Liver (tissue), 9 donors: ENCODE measurements around the gene APOBEC3G. TPM values are rescaled to one million over a fixed set of nuclear protein-coding genes. Genes with fewer than 3 reads are reported as not detected.

Experiments
- DNase-seq: peaks from one replicate; pipeline ENCODE4 v3.0.0-alpha.2; 2017; ENCODE audit warnings: low spot score
- H3K27ac ChIP-seq, 2 donors: one replicate each; pipeline ENCODE4 v1.7.0; 2013; ENCODE audit warnings: inconsistent platforms in 2 of 2, low read length in 2 of 2, control low read depth in 1 of 2, low read depth in 1 of 2, mild to moderate bottlenecking in 1 of 2
- H3K27me3 ChIP-seq, 4 donors: one replicate each; pipeline versions ENCODE4 v1.6.1 to v1.7.0; 2013; ENCODE audit warnings: low read length in 3 of 4, inconsistent platforms in 1 of 4, mild to moderate bottlenecking in 1 of 4, moderate library complexity in 1 of 4; ENCODE audit not compliant: control insufficient read depth in 4 of 4, insufficient read depth in 4 of 4
- H3K36me3 ChIP-seq, 4 donors: one replicate each; pipeline versions ENCODE4 v1.6.1 to v1.7.0; 2013; ENCODE audit warnings: low read length in 3 of 4, mild to moderate bottlenecking in 3 of 4, low read depth in 1 of 4, moderate library complexity in 1 of 4; ENCODE audit not compliant: control insufficient read depth in 4 of 4, insufficient read depth in 3 of 4
- H3K4me1 ChIP-seq, 4 donors: one replicate each; pipeline versions ENCODE4 v1.6.1 to v1.7.0; 2013; ENCODE audit warnings: low read length in 3 of 4, mild to moderate bottlenecking in 3 of 4, moderate library complexity in 1 of 4; ENCODE audit not compliant: control insufficient read depth in 4 of 4, insufficient read depth in 4 of 4
- H3K4me3 ChIP-seq, 3 donors: one replicate each; pipeline versions ENCODE4 v1.6.1 to v1.7.0; 2013; ENCODE audit warnings: low read length in 3 of 3, control low read depth in 1 of 3, low read depth in 1 of 3, mild to moderate bottlenecking in 1 of 3
- H3K9ac ChIP-seq, 2 donors: one replicate each; pipeline ENCODE4 v1.7.0; 2013; ENCODE audit warnings: low read length in 2 of 2, mild to moderate bottlenecking in 2 of 2, moderate library complexity in 2 of 2, control low read depth in 1 of 2, low read depth in 1 of 2
- H3K9me3 ChIP-seq, 4 donors: one replicate each; pipeline versions ENCODE4 v1.6.1 to v1.7.0; 2013; ENCODE audit warnings: low read length in 3 of 4; ENCODE audit not compliant: control insufficient read depth in 4 of 4
- ATF3 ChIP-seq: IDR thresholded peaks from 2 replicates; pipeline ENCODE4 v1.6.1; 2016; ENCODE audit warnings: antibody characterized with exemption
- EGR1 ChIP-seq, 2 donors: IDR thresholded peaks; 2 replicates each; pipeline ENCODE4 v1.6.1; 2016 to 2018; ENCODE audit warnings: antibody characterized with exemption in 2 of 2, low read depth in 2 of 2
- FOXA1 ChIP-seq: IDR thresholded peaks from 2 replicates; pipeline ENCODE4 v1.6.1; 2016; ENCODE audit warnings: antibody characterized with exemption
- FOXA2 ChIP-seq: IDR thresholded peaks from 2 replicates; pipeline ENCODE4 v1.6.1; 2016; ENCODE audit warnings: antibody characterized with exemption
- GABPA ChIP-seq, 2 donors: IDR thresholded peaks in 1 of 2; conservative IDR thresholded peaks in 1 of 2; 2 replicates each; pipeline ENCODE4 v1.6.1; 2016; ENCODE audit warnings: antibody characterized with exemption in 2 of 2, mild to moderate bottlenecking in 1 of 2, moderate library complexity in 1 of 2
- HNF4A ChIP-seq, 2 donors: conservative IDR thresholded peaks; 2 replicates each; pipeline ENCODE4 v1.6.1; 2016; ENCODE audit warnings: antibody characterized with exemption in 2 of 2, mild to moderate bottlenecking in 2 of 2
- HNF4G ChIP-seq: IDR thresholded peaks from 2 replicates; pipeline ENCODE4 v1.6.1; 2016; ENCODE audit warnings: antibody characterized with exemption
- JUND ChIP-seq, 2 donors: IDR thresholded peaks; 2 replicates each; pipeline ENCODE4 v1.6.1; 2016; ENCODE audit warnings: antibody characterized with exemption in 2 of 2
- MAX ChIP-seq: IDR thresholded peaks from 2 replicates; pipeline ENCODE4 v1.6.1; 2016; ENCODE audit warnings: antibody characterized with exemption
- NR2F2 ChIP-seq: IDR thresholded peaks from 2 replicates; pipeline ENCODE4 v1.6.1; 2016; ENCODE audit warnings: antibody characterized with exemption
- RAD21 ChIP-seq, 2 donors: IDR thresholded peaks; 2 replicates each; pipeline ENCODE4 v1.6.1; 2016; ENCODE audit warnings: antibody characterized with exemption in 2 of 2, mild to moderate bottlenecking in 2 of 2
- RXRA ChIP-seq, 2 donors: IDR thresholded peaks; 2 replicates each; pipeline ENCODE4 v1.6.1; 2017 to 2018; ENCODE audit warnings: antibody characterized with exemption in 2 of 2, mild to moderate bottlenecking in 1 of 2
- SP1 ChIP-seq: IDR thresholded peaks from 2 replicates; pipeline ENCODE4 v1.6.1; 2018; ENCODE audit warnings: antibody characterized with exemption, mild to moderate bottlenecking
- TAF1 ChIP-seq: conservative IDR thresholded peaks from 2 replicates; pipeline ENCODE4 v1.6.1; 2016; ENCODE audit warnings: antibody characterized with exemption, mild to moderate bottlenecking
- YY1 ChIP-seq: IDR thresholded peaks from 2 replicates; pipeline ENCODE4 v1.6.1; 2016; ENCODE audit warnings: antibody characterized with exemption, mild to moderate bottlenecking
- WGBS: extraction: QIAGEN DNeasy Blood & Tissue Kit; methylation state at CpG from one replicate; pipeline ENCODE4 v1.1.7; 2013; 5-methylcytosine and 5-hydroxymethylcytosine counted together
- polyA plus RNA-seq, 2 donors: library from polyadenylated mRNA; stranded (reverse) in 1 of 2; unstranded in 1 of 2; fragments of 200-250 nt in 1 of 2; fragments of >200 nt in 1 of 2; fragmentation: Nextera tagmentation in 1 of 2; extraction: Ambion mirVana in 1 of 2; gene quantifications; one replicate each; pipeline versions ENCODE4 v1.2.1 to v1.2.3, GENCODE V29; 2013 to 2015
- total RNA-seq, 2 donors: library from RNA; depleted of rRNA; stranded (reverse); fragments of >200 nt; gene quantifications; one replicate each; pipeline ENCODE4 v1.2.3, GENCODE V29; 2014
- TF ChIP-seq, protein P1 (sequence below): IDR thresholded peaks from 2 replicates; pipeline ENCODE4 v1.6.1; 2016; ENCODE audit warnings: antibody characterized with exemption, mild to moderate bottlenecking
- TF ChIP-seq, protein P2 (sequence below): fragments of 150-350 bp; IDR thresholded peaks from 2 replicates; pipeline ENCODE4 v1.5.1; 2017; ENCODE audit warnings: improper control_type of control experiment, low read depth, low read length; ENCODE audit not compliant: missing input control
- TF ChIP-seq, protein P3 (sequence below): IDR thresholded peaks from 2 replicates; pipeline ENCODE4 v1.6.1; 2016; ENCODE audit warnings: antibody characterized with exemption
- donor health status: healthy.
- donor health status: healthy.
- donor health status: healthy.
- donor health status: healthy.
- donor health status: healthy.

APOBEC3G gene
- total and polyA plus RNA-seq, 4 donors, result 1.9 to 9.2 (median 2.9) TPM

DNA sequence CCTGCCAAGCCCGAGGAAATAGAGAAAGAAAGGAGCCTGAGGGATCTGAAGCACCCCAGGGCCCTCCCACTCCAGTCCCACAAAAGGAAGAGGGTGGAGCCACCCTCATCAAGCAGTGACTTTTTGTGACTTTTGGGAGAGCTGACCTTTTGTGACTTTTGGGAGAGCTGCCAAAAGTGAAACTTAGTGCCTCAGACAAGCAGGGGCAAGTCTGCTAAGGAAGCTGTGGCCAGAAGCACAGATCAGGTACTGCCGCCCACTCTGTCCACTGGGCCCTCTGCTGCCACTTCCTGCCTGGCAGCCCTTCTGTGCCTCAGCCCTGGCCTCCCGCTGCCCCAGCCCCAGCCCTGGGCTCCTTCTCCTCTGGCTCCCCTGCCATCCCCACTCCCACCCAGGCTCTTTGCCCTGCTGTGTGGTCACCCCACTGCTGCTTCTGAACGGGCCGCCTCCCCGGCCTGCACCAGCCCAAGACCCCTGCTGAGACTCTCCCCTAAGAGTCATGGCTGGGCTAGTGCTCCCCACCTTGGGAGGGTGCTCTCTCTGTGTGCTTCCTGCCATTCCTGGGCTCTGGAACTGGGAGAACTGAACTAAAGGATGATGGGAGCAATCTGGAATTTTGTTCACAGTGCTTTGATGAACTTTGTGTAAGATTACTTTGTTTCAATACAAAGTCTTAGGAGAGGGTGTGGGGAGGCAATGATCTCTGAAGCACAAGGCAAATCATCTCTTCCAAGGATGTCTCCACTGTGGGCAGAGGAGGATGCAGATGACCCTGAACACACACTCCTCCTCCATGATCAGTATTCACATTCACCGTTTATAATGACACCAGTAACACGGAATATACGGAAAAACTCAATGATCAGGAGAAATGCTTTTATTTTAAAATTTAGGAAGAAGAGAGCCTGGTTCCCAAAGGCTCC lies 20.3 kb downstream of the APOBEC3G start, which contains the start of gene APOBEC3H:
APOBEC3H (plus strand) TSS at position 147 of the 923 bp plus-strand sequence. CDS start 3,035 bp downstream, outside the sequence.
- no peak for TF ChIP-seq EGR1 (IDR thresholded peaks at IDR 0.05; ENCODE audit: low read depth in 2 of 2)
- TF ChIP-seq RXRA (IDR thresholded peaks at IDR 0.05), result no peak
- no peak for TF ChIP-seq MAX
- TF ChIP-seq HNF4A (conservative IDR thresholded peaks at IDR 0.05), result no peak
- TF ChIP-seq, protein P1, sequence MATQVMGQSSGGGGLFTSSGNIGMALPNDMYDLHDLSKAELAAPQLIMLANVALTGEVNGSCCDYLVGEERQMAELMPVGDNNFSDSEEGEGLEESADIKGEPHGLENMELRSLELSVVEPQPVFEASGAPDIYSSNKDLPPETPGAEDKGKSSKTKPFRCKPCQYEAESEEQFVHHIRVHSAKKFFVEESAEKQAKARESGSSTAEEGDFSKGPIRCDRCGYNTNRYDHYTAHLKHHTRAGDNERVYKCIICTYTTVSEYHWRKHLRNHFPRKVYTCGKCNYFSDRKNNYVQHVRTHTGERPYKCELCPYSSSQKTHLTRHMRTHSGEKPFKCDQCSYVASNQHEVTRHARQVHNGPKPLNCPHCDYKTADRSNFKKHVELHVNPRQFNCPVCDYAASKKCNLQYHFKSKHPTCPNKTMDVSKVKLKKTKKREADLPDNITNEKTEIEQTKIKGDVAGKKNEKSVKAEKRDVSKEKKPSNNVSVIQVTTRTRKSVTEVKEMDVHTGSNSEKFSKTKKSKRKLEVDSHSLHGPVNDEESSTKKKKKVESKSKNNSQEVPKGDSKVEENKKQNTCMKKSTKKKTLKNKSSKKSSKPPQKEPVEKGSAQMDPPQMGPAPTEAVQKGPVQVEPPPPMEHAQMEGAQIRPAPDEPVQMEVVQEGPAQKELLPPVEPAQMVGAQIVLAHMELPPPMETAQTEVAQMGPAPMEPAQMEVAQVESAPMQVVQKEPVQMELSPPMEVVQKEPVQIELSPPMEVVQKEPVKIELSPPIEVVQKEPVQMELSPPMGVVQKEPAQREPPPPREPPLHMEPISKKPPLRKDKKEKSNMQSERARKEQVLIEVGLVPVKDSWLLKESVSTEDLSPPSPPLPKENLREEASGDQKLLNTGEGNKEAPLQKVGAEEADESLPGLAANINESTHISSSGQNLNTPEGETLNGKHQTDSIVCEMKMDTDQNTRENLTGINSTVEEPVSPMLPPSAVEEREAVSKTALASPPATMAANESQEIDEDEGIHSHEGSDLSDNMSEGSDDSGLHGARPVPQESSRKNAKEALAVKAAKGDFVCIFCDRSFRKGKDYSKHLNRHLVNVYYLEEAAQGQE, result no peak
- TF ChIP-seq RAD21 (IDR thresholded peaks at IDR 0.05), result no peak
- no peak for TF ChIP-seq FOXA2
- TF ChIP-seq JUND (IDR thresholded peaks at IDR 0.05), result no peak
- TF ChIP-seq ATF3, result no peak
- no peak for TF ChIP-seq TAF1
- no peak for TF ChIP-seq NR2F2
- TF ChIP-seq, protein P2, sequence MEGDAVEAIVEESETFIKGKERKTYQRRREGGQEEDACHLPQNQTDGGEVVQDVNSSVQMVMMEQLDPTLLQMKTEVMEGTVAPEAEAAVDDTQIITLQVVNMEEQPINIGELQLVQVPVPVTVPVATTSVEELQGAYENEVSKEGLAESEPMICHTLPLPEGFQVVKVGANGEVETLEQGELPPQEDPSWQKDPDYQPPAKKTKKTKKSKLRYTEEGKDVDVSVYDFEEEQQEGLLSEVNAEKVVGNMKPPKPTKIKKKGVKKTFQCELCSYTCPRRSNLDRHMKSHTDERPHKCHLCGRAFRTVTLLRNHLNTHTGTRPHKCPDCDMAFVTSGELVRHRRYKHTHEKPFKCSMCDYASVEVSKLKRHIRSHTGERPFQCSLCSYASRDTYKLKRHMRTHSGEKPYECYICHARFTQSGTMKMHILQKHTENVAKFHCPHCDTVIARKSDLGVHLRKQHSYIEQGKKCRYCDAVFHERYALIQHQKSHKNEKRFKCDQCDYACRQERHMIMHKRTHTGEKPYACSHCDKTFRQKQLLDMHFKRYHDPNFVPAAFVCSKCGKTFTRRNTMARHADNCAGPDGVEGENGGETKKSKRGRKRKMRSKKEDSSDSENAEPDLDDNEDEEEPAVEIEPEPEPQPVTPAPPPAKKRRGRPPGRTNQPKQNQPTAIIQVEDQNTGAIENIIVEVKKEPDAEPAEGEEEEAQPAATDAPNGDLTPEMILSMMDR, result no peak
- TF ChIP-seq FOXA1, result no peak
- TF ChIP-seq HNF4G, result no peak
- no peak for TF ChIP-seq YY1
- peaks cover 0 to 2% (median 0%) of the 10 kb centered on the region in 4 donors for H3K4me1 ChIP-seq
- DNase-seq, result no peak
- H3K9ac ChIP-seq, result no peak within 1 kb of the TSS
- no peaks in the 10 kb centered on the region for H3K36me3 ChIP-seq
- H3K4me3 ChIP-seq, result no peak within 1 kb of the TSS
- 69% methylated on average over 9 of the region's 9 CpGs for WGBS
- no peak within 1 kb of the TSS for H3K27ac ChIP-seq
- H3K9me3 ChIP-seq, result no peaks in the 10 kb centered on the region
- H3K27me3 ChIP-seq, result no peaks in the 10 kb centered on the region

DNA sequence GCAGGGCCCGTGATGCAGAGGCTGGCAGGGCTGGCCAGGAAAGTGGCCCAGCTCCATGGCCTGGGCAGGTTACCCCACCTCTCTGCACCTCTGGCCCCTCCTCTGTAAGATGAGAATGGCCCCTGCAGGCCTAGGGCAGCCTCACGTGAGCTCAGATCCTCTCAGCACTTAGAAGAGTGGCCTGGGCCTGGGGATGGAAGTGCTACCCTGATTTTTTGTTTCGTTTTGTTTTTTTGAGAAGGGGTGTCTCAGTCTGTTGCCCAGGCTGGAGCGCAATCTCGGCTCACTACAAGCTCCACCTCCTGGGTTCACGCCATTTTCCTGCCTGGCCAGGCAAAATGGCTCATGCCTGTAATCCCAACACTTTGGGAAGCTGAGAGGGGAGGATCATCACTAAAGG lies 21.0 kb downstream of the APOBEC3G start:
- Histone ChIP-seq H3K4me1 (peaks cover 0 to 2% (median 0%) of the 10 kb centered on the region in 4 donors), H3K9ac (no peak overlapping the region)

More for the DNA sequence above, 21.0 kb downstream of the APOBEC3G start:
- no peak for DNase-seq
- H3K27me3 ChIP-seq, result no peaks in the 10 kb centered on the region
- WGBS, result 82% methylated on average over 6 of the region's 6 CpGs
- no peak overlapping the region for H3K4me3 ChIP-seq
- H3K9me3 ChIP-seq, result no peaks in the 10 kb centered on the region
- no peak overlapping the region for H3K27ac ChIP-seq
- H3K36me3 ChIP-seq, result no peaks in the 10 kb centered on the region
- TF ChIP-seq YY1 (no peak), HNF4A (conservative IDR thresholded peaks at IDR 0.05) (no peak), FOXA1 (no peak), GABPA (IDR thresholded peaks at IDR 0.05 in 1 of 2, conservative IDR thresholded peaks at IDR 0.05 in 1 of 2) (no peak), MAX (no peak), NR2F2 (no peak), ATF3 (no peak), SP1 (no peak), EGR1 (IDR thresholded peaks at IDR 0.05; ENCODE audit: low read depth in 2 of 2) (no peak), HNF4G (no peak), RXRA (IDR thresholded peaks at IDR 0.05) (no peak), TAF1 (no peak), RAD21 (IDR thresholded peaks at IDR 0.05) (no peak), JUND (IDR thresholded peaks at IDR 0.05) (no peak)
- TF ChIP-seq, protein P2, result no peak
- TF ChIP-seq, protein P3, sequence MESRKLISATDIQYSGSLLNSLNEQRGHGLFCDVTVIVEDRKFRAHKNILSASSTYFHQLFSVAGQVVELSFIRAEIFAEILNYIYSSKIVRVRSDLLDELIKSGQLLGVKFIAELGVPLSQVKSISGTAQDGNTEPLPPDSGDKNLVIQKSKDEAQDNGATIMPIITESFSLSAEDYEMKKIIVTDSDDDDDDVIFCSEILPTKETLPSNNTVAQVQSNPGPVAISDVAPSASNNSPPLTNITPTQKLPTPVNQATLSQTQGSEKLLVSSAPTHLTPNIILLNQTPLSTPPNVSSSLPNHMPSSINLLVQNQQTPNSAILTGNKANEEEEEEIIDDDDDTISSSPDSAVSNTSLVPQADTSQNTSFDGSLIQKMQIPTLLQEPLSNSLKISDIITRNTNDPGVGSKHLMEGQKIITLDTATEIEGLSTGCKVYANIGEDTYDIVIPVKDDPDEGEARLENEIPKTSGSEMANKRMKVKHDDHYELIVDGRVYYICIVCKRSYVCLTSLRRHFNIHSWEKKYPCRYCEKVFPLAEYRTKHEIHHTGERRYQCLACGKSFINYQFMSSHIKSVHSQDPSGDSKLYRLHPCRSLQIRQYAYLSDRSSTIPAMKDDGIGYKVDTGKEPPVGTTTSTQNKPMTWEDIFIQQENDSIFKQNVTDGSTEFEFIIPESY, result no peak
